OCI-LY3 (cell line): ENCODE measurements around the gene LETM1.

Experiments used
- CTCF ChIP-seq: fragments of 200-600, 300-600 bp; sonication (generic); IDR thresholded peaks from 2 replicates; pipeline ENCODE4 v1.5.1; 2014; ENCODE audit warnings: antibody characterized with exemption, low read length, low read depth
- EZH2phosphoT487 ChIP-seq: fragments of 200-600 bp; shearing (Covaris generic); IDR thresholded peaks from 2 replicates; pipeline ENCODE4 v1.6.1; 2018; ENCODE audit warnings: antibody characterized with exemption, mixed run types, low read depth

- TF ChIP-seq EZH2phosphoT487, result no peak
- TF ChIP-seq CTCF, result no peak
These were observed 84.2 kb downstream of the LETM1 start for GRCh38 chr4:1771555-1772305.
